CD14-positive monocyte (primary cell): ENCODE data around the gene CDAN1. TPM values are rescaled to one million over a fixed set of nuclear protein-coding genes. Genes with fewer than 3 reads are reported as not detected.

Experiments used
- DNase-seq, 3 donors: peaks; one replicate each; pipeline ENCODE4 v3.0.0-alpha.2; 2011 to 2022
- H2AFZ ChIP-seq: 2 replicates; pipeline ENCODE4 v1.6.0; 2012; ENCODE audit warnings: mild to moderate bottlenecking, low read depth, low read length, inconsistent platforms; ENCODE audit not compliant: insufficient read depth, poor library complexity, severe bottlenecking
- H3K27ac ChIP-seq, 2 donors: 1 replicate in 1 of 2; 2 replicates in 1 of 2; pipeline ENCODE4 v1.5.1; 2012 to 2013; ENCODE audit warnings: low read length in 2 of 2, control low read depth in 1 of 2, inconsistent platforms in 1 of 2, low read depth in 1 of 2, mild to moderate bottlenecking in 1 of 2
- H3K27me3 ChIP-seq, 2 donors: one replicate each; pipeline versions ENCODE4 v1.6.0 to v1.6.1; 2011 to 2013; ENCODE audit warnings: low read length in 2 of 2; ENCODE audit not compliant: control insufficient read depth in 2 of 2, insufficient read depth in 2 of 2
- H3K36me3 ChIP-seq, 2 donors: replicated peaks in 1 of 2; 1 replicate in 1 of 2; 2 replicates in 1 of 2; pipeline versions ENCODE4 v1.5.1 to v1.6.1; 2012 to 2013; ENCODE audit warnings: low read length in 2 of 2, control low read depth in 1 of 2, inconsistent platforms in 1 of 2, mild to moderate bottlenecking in 1 of 2; ENCODE audit not compliant: insufficient read depth in 2 of 2, control insufficient read depth in 1 of 2
- H3K4me1 ChIP-seq, 2 donors: 1 replicate in 1 of 2; 2 replicates in 1 of 2; pipeline versions ENCODE4 v1.5.1 to v1.6.1; 2012 to 2013; ENCODE audit warnings: low read length in 2 of 2, control low read depth in 1 of 2, inconsistent platforms in 1 of 2, mild to moderate bottlenecking in 1 of 2, moderate library complexity in 1 of 2; ENCODE audit not compliant: insufficient read depth in 2 of 2, control insufficient read depth in 1 of 2
- H3K4me2 ChIP-seq: replicated peaks from 2 replicates; pipeline ENCODE3; 2012; ENCODE audit warnings: low read length, moderate library complexity, mild to moderate bottlenecking; ENCODE audit not compliant: poor library complexity, severe bottlenecking; ENCODE audit errors: extremely low read depth
- H3K4me3 ChIP-seq, 3 experiments: fragments of 200-600 bp in 1 of 3; sonication (generic) in 1 of 3; replicated peaks in 1 of 3; 1 replicate in 2 of 3; 2 replicates in 1 of 3; pipeline ENCODE4 v1.5.1; 2011 to 2013; ENCODE audit warnings: low read length in 3 of 3, mild to moderate bottlenecking in 3 of 3, control low read depth in 2 of 3, low read depth in 2 of 3, inconsistent platforms in 1 of 3, moderate library complexity in 1 of 3
- H3K79me2 ChIP-seq: 2 replicates; pipeline ENCODE4 v1.6.0; 2012; ENCODE audit warnings: mild to moderate bottlenecking, control low read depth, inconsistent platforms, low read length, moderate library complexity; ENCODE audit not compliant: insufficient read depth
- H3K9ac ChIP-seq: 2 replicates; pipeline ENCODE4 v1.6.0; 2017; ENCODE audit warnings: low read length, mild to moderate bottlenecking; ENCODE audit not compliant: insufficient read depth, poor library complexity, severe bottlenecking
- H3K9me3 ChIP-seq, 2 donors: replicated peaks in 1 of 2; 1 replicate in 1 of 2; 2 replicates in 1 of 2; pipeline versions ENCODE4 v1.5.1 to v1.6.1; 2012 to 2013; ENCODE audit warnings: low read length in 2 of 2, control low read depth in 1 of 2; ENCODE audit not compliant: control insufficient read depth in 1 of 2, insufficient read depth in 1 of 2
- H4K20me1 ChIP-seq: 2 replicates; pipeline ENCODE4 v1.6.0; 2012; ENCODE audit warnings: mild to moderate bottlenecking, low read length, control low read depth, moderate library complexity; ENCODE audit not compliant: insufficient read depth
- H3K27ac Mint-ChIP-seq, 7 donors: one replicate each; pipeline ENCODE4 v1.8.0; 2020; ENCODE audit warnings: mild to moderate bottlenecking in 7 of 7, mixed read lengths in 7 of 7, moderate library complexity in 6 of 7, inconsistent platforms in 2 of 7
- H3K27me3 Mint-ChIP-seq, 3 donors: one replicate each; pipeline ENCODE4 v1.8.0; 2021 to 2022; ENCODE audit warnings: low read depth in 3 of 3, mild to moderate bottlenecking in 3 of 3, mixed read lengths in 3 of 3, moderate library complexity in 3 of 3, inconsistent platforms in 1 of 3
- H3K36me3 Mint-ChIP-seq, 2 donors: one replicate each; pipeline ENCODE4 v1.8.0; 2020; ENCODE audit warnings: mixed read lengths in 2 of 2, inconsistent platforms in 1 of 2, mild to moderate bottlenecking in 1 of 2
- H3K4me1 Mint-ChIP-seq: one replicate; pipeline ENCODE4 v1.8.0; 2020; ENCODE audit warnings: mild to moderate bottlenecking, mixed read lengths
- H3K4me3 Mint-ChIP-seq, 2 donors: one replicate each; pipeline ENCODE4 v1.8.0; 2020; ENCODE audit warnings: mild to moderate bottlenecking in 2 of 2, mixed read lengths in 2 of 2, moderate library complexity in 1 of 2
- H3K9me3 Mint-ChIP-seq, 7 donors: one replicate each; pipeline ENCODE4 v1.8.0; 2020 to 2022; ENCODE audit warnings: mixed read lengths in 7 of 7, mild to moderate bottlenecking in 6 of 7, moderate library complexity in 6 of 7, inconsistent platforms in 2 of 7
- WGBS: methylation state at CpG from one replicate; pipeline ENCODE4 v1.1.5; 2013; ENCODE audit warnings: missing lambda C conversion rate; ENCODE audit not compliant: insufficient coverage; 5-methylcytosine and 5-hydroxymethylcytosine counted together
- intact Hi-C, 2 donors: fragments of 100-400 bp; cut with micrococcal nuclease; formaldehyde crosslinking; loops; one replicate each; pipeline versions ENCODE4 v1.15.0 to v1.15.1; 2023
- polyA plus RNA-seq, 3 donors: library from polyadenylated mRNA; depleted of rRNA in 1 of 3; unstranded in 2 of 3; stranded (reverse) in 1 of 3; fragments of 300-500 nt in 2 of 3; fragments of >200 nt in 1 of 3; fragmentation: Illumina TruSeq in 2 of 3; gene quantifications; 1 replicate in 2 of 3; 2 replicates in 1 of 3; pipeline ENCODE4 v1.2.3, GENCODE V29; 2012 to 2021
- TF ChIP-seq, protein P1 (sequence below): fragments of 200-600 bp; IDR thresholded peaks from one replicate; pipeline ENCODE4 v1.8.0; 2022; ENCODE audit warnings: antibody characterized with exemption, mild to moderate bottlenecking

Gene CDAN1
- polyA plus RNA-seq, 3 donors = 1.1 to 6.3 (median 2.2) TPM

- Histone ChIP-seq H2AFZ (peak overlapping the region; percentile 4), H3K9me3 (no peaks in the 10 kb centered on the region), H3K79me2 (no peaks in the 10 kb centered on the region), H3K27ac (no peak overlapping the region), H3K9ac (no peak overlapping the region), H3K27me3 (no peaks in the 10 kb centered on the region), H3K4me3 (no peak overlapping the region), H4K20me1 (no peaks in the 10 kb centered on the region), H3K4me2 (no peak overlapping the region), H3K36me3 (no peaks in the 10 kb centered on the region), H3K4me1 (no peaks in the 10 kb centered on the region)
- peaks cover 2% of the 10 kb centered on the region for H3K4me1 Mint-ChIP-seq
- 100% methylated on average over 1 of the region's 3 CpGs for WGBS
- no peak overlapping the region for H3K4me3 Mint-ChIP-seq
- H3K9me3 Mint-ChIP-seq = peaks cover 0 to 3% (median 0%) of the 10 kb centered on the region in 7 donors
- H3K27ac Mint-ChIP-seq = no peak overlapping the region
- no peak for DNase-seq
- peaks cover 0 to 2% (median 0%) of the 10 kb centered on the region in 3 donors for H3K27me3 Mint-ChIP-seq
- H3K36me3 Mint-ChIP-seq = no peaks in the 10 kb centered on the region
- TF ChIP-seq, protein P1, sequence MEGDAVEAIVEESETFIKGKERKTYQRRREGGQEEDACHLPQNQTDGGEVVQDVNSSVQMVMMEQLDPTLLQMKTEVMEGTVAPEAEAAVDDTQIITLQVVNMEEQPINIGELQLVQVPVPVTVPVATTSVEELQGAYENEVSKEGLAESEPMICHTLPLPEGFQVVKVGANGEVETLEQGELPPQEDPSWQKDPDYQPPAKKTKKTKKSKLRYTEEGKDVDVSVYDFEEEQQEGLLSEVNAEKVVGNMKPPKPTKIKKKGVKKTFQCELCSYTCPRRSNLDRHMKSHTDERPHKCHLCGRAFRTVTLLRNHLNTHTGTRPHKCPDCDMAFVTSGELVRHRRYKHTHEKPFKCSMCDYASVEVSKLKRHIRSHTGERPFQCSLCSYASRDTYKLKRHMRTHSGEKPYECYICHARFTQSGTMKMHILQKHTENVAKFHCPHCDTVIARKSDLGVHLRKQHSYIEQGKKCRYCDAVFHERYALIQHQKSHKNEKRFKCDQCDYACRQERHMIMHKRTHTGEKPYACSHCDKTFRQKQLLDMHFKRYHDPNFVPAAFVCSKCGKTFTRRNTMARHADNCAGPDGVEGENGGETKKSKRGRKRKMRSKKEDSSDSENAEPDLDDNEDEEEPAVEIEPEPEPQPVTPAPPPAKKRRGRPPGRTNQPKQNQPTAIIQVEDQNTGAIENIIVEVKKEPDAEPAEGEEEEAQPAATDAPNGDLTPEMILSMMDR = no peak
- intact Hi-C loops = loop anchor here in 1 of 2 donors (10.0 kb wide), 2 partner anchors 497 to 567 kb away; no protein-coding TSS in a partner anchor
Measured at GRCh38 chr15:42707873-42708544, 28.9 kb downstream of the CDAN1 start.

GRCh38 chr15:42707068-42707467, 29.9 kb downstream of the CDAN1 start:
- Mint-ChIP-seq H3K4me3 (no peak overlapping the region), H3K4me1 (peaks cover 2% of the 10 kb centered on the region), H3K9me3 (peaks cover 0 to 3% (median 0%) of the 10 kb centered on the region in 7 donors), H3K27ac (no peak overlapping the region), H3K27me3 (peaks cover 0 to 2% (median 0%) of the 10 kb centered on the region in 3 donors), H3K36me3 (no peaks in the 10 kb centered on the region)
- DNase-seq = no peak
- TF ChIP-seq, protein P1 = no peak
- WGBS = 100% methylated on average over 1 of the region's 2 CpGs
- no peak overlapping the region for H3K4me3 ChIP-seq
- no peak overlapping the region for H3K4me2 ChIP-seq
- no peaks in the 10 kb centered on the region for H4K20me1 ChIP-seq
- no peak overlapping the region for H3K27ac ChIP-seq
- H3K79me2 ChIP-seq = no peaks in the 10 kb centered on the region
- H3K27me3 ChIP-seq = no peaks in the 10 kb centered on the region
- no peaks in the 10 kb centered on the region for H3K36me3 ChIP-seq
- H3K4me1 ChIP-seq = no peaks in the 10 kb centered on the region
- H2AFZ ChIP-seq = no peak overlapping the region
- no peak overlapping the region for H3K9ac ChIP-seq
- no peaks in the 10 kb centered on the region for H3K9me3 ChIP-seq
- intact Hi-C loops = loop anchor here in 1 of 2 donors (10.0 kb wide), 2 partner anchors 498 to 568 kb away; no protein-coding TSS in a partner anchor
